LHCN-M2 (cell line): ENCODE results near the gene TBC1D1. TPM values are rescaled to one million over a fixed set of nuclear protein-coding genes. Genes with fewer than 3 reads are reported as not detected.
A peak's percentile ranks its signal among the peaks of the same experiment; 100 is the strongest.

Experiments used
- DNase-seq: peaks from one replicate; pipeline ENCODE4 v3.0.0-alpha.2; 2012; ENCODE audit warnings: low read depth
- total RNA-seq: library from RNA; depleted of rRNA; stranded (reverse); fragments of >200 nt; gene quantifications from 2 replicates; pipeline ENCODE4 v1.2.3, GENCODE V29; 2014

The TBC1D1 gene
- total RNA-seq, 1 experiment from 2014 or later: 108 TPM

- no peak for DNase-seq
Measured at GRCh38 chr4:38145741-38146140, 254.9 kb downstream of the TBC1D1 start.

- no peak for DNase-seq
Measured at GRCh38 chr4:38146383-38146782, 255.5 kb downstream of the TBC1D1 start.

DNA sequence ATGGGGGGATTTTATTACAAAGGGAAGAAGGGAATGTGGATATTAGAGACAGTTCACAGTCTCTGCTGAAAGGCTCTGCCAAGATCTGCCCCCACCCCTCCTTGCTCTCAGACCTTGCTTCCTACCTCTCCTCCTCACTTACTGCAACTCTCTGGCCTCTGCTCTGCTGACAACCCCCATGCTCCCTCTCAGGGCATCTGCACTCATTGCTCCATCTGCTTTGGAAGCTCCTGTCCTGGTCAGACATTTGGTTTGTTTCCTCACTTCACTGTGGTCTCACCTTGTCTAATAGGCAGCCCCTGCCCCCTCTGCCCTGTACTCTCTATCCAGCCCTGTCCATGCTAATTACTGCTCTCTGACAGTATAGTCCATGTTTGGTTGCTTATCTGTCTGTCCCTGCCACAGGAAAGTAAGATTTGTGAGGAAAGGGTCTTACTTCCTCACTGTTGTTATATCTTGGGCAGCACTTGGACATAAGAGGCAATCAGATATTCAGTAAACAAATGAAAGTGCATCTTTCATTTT lies 258.6 kb downstream of the TBC1D1 start:
- no peak for DNase-seq

GRCh38 chr4:38149997-38150671 lies 259.2 kb downstream of the TBC1D1 start:
- no peak for DNase-seq

DNA sequence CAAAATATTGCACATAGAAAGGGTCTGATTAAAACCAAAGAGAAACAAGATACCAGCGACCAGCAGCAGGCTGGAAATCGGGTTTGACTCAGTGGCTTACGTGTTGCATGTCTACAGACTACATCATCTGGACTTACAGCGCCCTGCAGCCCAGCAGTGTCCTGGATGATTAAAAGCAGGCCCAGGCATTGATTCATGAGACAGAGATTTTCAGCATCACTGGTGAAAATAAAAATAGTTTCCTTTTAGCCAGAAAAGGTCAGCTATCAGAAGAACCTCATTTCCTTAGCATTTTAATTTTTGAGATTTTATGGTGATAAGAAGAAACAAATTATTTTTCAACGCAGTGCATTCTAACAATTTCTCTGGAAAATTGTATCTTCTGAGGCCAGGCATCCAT lies 259.9 kb downstream of the TBC1D1 start:
- DNase-seq: no peak

- no peak for DNase-seq
Measured at GRCh38 chr4:38151873-38152272, 261.0 kb downstream of the TBC1D1 start.

DNA sequence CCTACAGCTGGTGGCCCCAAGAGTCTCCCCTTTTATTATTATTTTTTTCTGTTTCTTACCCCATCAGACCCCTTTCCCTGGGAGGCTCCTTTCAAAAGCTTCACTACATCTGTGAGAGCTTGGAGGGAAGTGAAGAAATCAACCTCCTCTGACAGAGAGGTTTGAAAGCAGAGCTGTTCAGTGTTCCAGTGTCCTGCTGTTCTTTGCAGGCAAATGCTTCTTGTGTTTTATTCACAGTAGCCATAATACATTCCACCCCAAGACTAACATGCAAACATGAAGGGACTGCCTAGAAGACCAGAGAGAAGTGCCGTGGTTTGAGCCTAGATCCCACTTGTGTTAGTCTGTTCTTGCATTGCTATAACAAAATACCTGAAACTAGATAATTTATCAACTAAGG lies 261.4 kb downstream of the TBC1D1 start:
- DNase-seq: no peak

- no peak for DNase-seq
Measured at GRCh38 chr4:38152721-38153386, 262.0 kb downstream of the TBC1D1 start.

DNA sequence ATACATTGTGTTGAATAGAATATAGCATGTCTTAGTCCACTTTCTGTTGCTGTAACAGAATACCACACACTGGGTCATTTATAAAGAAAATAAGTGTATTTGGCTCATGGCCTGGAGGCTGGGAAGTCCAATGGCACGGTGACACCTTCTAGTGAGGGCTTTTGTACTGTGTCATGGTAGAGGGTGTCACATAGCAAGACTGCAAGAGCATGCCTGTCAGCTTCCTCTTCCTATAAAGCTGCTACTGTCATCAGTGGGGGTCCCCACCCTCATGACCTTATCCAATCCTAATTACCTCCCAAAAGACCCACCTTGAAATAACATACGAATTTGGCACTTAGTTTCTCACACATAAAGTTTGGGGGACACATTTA lies 262.5 kb downstream of the TBC1D1 start:
- DNase-seq: no peak

- no peak for DNase-seq
Measured at GRCh38 chr4:38154252-38154651, 263.4 kb downstream of the TBC1D1 start.

DNA sequence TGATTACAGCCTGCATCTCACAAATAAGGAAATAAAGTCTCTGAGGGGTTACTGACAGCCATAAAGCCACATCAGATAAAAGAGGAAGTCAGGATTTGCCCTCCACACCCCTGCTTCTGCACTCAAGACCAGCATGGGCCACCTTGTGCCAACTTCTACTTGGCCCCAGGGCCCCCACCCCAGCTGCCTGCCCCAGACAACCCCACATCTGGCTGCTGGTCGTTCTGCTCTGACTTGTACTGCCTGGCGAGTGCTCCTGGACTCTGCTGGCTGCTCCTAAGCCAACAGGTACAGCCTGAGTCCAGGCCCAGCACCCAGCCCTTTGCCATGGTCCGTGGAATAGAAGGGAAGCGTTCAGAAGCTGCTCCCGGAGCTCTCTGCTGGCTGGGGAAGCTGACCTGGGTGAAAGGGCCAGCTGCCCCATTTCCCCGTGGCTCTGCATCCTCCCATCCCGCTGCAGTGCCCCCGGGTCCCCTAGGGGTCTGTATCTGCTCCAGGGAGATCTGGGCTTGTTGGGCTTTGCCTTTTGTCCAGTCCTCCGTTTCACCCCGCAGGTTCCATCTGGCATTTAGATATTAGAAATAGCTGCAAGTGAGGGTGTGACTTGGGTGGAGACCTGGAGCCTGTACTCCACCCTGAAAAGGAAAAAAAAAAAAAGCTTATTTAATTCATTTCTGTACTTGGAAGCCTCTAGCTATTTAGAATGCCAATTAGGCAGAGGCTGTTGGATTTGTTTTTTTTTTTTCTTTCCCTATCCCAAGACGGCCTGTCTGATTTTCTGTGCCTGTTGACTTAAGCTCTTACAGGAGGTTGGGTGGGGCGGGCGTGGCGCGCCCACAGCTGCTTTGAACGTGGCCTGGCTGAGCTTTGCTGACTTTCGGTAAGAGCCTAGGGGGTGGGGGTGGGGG lies 264.1 kb downstream of the TBC1D1 start:
- DNase-seq: no peak

GRCh38 chr4:38155589-38156294 lies 264.9 kb downstream of the TBC1D1 start:
- DNase-seq: no peak

GRCh38 chr4:38157592-38157991 lies 266.7 kb downstream of the TBC1D1 start:
- DNase-seq: no peak

GRCh38 chr4:38160487-38161207 lies 269.8 kb downstream of the TBC1D1 start:
- DNase-seq: peak; percentile 97

DNA sequence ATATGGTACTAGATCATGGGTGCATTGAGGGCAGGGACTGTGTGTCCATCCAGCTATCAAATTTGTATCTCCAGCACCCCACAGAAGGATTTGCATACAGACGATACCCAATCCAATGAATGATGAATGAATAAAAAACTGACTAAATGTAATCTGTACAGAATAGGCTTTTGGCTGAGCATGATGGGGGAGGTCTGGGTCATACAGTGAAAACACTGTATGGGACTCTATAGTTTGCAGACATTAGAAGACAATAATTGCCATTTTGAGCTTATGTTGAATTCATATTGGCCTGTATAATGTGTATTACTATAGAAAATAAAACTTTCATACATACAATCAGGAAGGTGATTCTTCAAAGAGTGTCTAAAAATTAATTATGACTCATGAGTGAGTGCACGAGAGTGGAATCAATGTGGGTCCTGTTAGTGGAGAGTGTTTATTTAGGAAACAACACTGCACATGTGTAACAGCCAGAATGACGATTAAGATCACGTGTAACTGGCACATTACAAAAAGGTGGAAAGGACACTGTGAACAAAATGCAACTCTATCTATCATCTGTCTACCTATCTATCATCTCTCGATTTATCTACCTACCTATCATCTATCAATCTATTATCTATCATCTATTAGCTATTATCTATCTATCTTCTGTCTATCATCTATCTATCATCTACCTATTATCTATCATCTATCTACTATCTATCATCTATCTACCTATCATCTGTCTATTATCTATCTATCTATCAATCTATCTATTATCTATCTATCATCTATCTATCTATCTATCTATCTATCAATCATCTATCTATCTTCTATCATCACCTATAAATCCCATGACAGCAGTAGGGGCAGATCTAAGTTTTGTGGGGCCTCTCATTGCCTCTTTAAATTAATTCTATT lies 270.6 kb downstream of the TBC1D1 start:
- DNase-seq: no peak

DNA sequence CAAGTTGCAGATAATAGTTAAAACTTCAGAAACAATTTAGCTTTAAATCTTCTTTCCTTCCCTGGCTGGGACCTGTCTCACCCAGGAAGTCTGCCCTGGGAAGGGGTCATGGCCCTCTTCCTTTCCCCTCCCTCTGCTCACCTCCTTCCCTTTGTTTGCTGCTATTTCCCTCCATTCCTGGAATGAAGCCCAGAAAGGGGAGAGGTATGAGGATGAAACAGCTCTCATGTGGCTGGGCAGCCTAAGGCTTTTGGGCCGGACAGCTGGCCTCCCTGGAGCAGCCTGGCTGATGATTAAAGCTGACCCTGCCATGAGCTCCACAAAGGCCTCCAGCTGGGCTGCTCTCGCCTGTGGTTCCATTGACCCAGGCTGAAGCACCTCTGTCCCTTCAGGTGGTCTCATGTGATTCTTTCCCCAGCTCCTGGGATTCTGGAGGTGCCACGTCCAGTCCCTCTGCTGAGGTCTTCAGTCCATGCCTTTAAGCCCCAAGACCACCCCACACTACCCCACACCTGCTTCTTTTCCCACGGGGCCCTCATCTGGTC lies 271.4 kb downstream of the TBC1D1 start:
- DNase-seq: peak; percentile 91

DNA sequence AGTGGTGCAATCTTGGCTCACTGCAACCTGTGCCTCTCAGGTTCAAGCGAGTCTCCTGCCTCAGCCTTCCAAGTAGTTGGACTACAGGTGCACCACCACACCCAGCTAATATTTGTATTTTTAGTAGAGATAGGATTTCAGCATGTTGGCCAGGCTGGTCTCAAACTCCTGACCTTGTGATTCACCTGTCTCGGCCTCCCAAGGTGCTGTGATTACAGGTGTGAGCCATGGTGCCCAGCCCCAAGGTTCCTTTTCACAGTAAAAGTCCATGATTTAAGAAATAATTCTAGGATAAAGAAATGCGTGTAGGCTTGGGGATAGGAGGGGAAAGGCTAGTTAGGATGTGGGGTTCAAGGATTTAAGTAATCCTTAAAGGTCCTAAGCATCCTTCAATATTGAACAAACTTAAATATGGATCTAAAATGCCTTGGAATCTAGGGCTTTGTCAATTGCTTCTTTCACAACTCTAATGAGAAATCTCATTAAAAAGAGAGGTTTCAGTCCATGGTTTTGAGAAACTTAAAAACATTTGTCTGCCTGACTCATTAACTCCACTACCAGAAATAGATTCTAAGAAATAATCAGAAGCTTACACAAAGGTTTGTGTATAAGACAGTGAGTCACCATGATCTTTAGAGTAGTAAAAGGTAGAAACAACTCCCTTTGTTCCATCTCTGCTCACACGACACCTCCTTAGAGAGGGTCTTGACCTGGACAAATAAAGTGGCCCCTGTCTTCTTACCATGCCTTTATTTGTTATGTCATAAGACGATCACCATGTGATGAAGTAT lies 272.5 kb downstream of the TBC1D1 start:
- DNase-seq: peak; percentile 64

DNA sequence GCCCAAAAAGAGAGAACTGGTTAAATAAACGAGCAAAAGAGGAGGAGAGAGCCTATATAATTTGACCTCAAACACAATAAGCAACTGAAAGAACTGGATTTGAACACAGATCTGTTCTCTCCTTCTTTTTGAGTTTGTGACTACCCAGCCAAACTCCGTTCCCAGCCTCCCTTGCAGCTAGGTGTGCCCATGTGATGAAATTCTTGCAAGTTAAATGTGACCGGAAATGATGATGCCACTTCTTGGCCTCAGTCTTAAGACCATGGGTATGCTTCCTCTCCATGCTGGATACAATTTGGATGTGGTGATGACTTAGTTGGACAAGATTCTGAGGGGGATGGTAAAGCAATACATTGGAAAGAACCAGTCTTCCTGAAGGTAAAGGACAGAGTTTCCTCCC lies 273.5 kb downstream of the TBC1D1 start:
- no peak for DNase-seq

DNA sequence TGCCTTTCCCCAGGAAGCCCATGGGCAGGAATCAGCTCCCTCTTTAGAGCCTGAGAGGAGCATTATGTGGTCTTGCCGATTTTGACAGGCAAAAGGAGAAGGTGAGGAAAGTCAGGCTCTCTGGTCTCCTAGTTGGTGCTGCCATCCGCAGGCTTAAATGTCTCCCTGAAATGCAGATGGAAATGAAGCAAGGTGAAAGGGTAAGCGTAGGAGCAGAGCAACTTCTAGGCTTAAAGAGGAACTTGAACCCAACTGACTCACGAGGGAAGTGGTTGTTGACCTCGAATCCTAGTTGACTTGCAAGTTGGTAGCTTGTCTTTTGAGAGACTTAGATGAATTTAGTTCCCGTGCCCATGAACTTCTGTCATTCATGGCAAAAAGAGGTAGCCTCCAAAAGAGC lies 275.2 kb downstream of the TBC1D1 start:
- DNase-seq: no peak
